Neural crest cell (in vitro differentiated cells): ENCODE data around the gene MAGI2. TPM values are rescaled to one million over a fixed set of nuclear protein-coding genes. Genes with fewer than 3 reads are reported as not detected.

Experiments
- DNase-seq: peaks from one replicate; pipeline ENCODE4 v3.0.0; 2021; ENCODE audit warnings: low read depth, mixed read lengths, low spot score
- H3K27ac Mint-ChIP-seq: one replicate; pipeline ENCODE4 v1.8.0; 2021; ENCODE audit warnings: mild to moderate bottlenecking, mixed read lengths; ENCODE audit not compliant: unreplicated experiment
- H3K27me3 Mint-ChIP-seq: 2 replicates; pipeline ENCODE4 v1.8.0; 2021; ENCODE audit warnings: low read depth, mild to moderate bottlenecking, mixed read lengths
- H3K36me3 Mint-ChIP-seq: 2 replicates; pipeline ENCODE4 v1.8.0; 2021; ENCODE audit warnings: low read depth, mild to moderate bottlenecking, mixed read lengths
- H3K4me1 Mint-ChIP-seq: 2 replicates; pipeline ENCODE4 v1.8.0; 2021; ENCODE audit warnings: mixed read lengths
- H3K4me3 Mint-ChIP-seq: one replicate; pipeline ENCODE4 v1.8.0; 2021; ENCODE audit warnings: mild to moderate bottlenecking, mixed read lengths
- H3K9me3 Mint-ChIP-seq: 2 replicates; pipeline ENCODE4 v1.8.0; 2021; ENCODE audit warnings: mixed read lengths
- total RNA-seq: library from RNA; stranded (reverse); gene quantifications from 2 replicates; pipeline ENCODE4 v1.2.1, GENCODE V29; 2021
- TF ChIP-seq, protein P1 (sequence below): fragments of 200-600 bp; sonication (generic); conservative IDR thresholded peaks from 2 replicates; pipeline ENCODE4 v1.5.0; 2021; ENCODE audit warnings: antibody characterized with exemption, mild to moderate bottlenecking

MAGI2 gene
- total RNA-seq, 1 donor from 2014 or later: 10.0 TPM

DNA sequence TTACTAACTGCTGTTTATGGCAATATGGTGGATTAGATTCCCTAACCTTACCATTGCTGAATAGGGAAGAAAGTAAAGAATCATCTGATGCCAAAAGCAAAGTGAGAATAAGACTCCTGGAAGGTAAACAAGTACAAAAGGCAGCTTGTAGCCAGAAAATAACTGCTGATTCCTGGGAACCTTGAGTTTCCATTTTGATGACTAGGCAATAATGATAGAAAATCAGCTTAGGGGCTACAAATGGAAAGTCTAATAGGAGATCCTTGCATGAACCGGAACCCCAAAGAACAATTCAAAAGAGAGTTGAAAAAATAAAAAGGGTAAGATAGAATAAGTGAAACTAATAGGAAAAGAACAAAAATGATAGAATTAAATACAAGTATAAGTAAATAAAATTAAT is 1338.5 kb downstream of the MAGI2 start:
- H3K27ac Mint-ChIP-seq: no peak overlapping the region
- H3K9me3 Mint-ChIP-seq: peaks cover 2% of the 10 kb centered on the region
- TF ChIP-seq, protein P1, sequence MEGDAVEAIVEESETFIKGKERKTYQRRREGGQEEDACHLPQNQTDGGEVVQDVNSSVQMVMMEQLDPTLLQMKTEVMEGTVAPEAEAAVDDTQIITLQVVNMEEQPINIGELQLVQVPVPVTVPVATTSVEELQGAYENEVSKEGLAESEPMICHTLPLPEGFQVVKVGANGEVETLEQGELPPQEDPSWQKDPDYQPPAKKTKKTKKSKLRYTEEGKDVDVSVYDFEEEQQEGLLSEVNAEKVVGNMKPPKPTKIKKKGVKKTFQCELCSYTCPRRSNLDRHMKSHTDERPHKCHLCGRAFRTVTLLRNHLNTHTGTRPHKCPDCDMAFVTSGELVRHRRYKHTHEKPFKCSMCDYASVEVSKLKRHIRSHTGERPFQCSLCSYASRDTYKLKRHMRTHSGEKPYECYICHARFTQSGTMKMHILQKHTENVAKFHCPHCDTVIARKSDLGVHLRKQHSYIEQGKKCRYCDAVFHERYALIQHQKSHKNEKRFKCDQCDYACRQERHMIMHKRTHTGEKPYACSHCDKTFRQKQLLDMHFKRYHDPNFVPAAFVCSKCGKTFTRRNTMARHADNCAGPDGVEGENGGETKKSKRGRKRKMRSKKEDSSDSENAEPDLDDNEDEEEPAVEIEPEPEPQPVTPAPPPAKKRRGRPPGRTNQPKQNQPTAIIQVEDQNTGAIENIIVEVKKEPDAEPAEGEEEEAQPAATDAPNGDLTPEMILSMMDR: no peak
- no peak for DNase-seq
- peaks cover 2% of the 10 kb centered on the region for H3K27me3 Mint-ChIP-seq
- H3K36me3 Mint-ChIP-seq: no peaks in the 10 kb centered on the region
- no peak overlapping the region for H3K4me3 Mint-ChIP-seq
- H3K4me1 Mint-ChIP-seq: peaks cover 15% of the 10 kb centered on the region

DNA sequence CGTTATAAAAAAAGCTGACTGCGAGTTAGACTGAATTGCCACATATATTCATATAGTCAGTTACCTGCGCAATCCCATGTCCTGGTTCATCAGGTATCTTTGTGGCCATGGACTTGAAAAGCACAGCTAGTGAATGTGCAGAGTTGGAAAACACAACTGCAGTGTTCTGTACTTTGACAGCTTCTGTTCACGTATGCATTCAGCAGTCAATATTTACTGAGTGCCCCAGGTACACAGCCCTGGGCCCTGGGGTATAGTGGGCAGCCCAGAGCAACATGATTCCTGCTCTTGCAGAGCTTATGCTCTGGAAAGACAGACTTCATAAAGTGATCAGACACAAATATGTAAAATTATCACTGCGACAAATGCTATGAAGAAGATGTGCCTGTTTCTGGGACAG is 1341.0 kb downstream of the MAGI2 start:
- Mint-ChIP-seq H3K36me3 (no peaks in the 10 kb centered on the region), H3K9me3 (peaks cover 5% of the 10 kb centered on the region), H3K4me3 (no peak overlapping the region), H3K27me3 (peaks cover 2% of the 10 kb centered on the region), H3K27ac (no peak overlapping the region), H3K4me1 (peaks cover 15% of the 10 kb centered on the region)
- DNase-seq: no peak
- TF ChIP-seq, protein P1: no peak

DNA sequence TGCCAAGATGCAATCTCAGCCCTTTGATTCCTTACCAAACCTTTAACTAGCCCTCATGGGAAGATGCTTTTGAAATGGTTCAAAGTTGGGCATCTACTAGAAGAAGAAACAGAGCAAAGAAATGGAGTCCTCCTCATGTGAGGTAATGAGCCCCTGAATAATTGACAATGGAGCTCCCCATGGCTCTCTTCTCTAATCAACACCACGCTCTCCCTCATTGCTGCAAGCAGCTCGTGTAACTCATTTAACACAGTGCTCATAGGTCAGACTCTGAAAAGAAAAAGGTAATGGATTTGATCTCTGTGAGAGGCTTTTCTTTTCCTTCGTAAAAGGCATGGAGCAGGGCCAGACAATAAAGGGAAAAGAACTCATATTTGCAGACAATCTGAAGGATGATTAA is 1342.1 kb downstream of the MAGI2 start:
- Mint-ChIP-seq H3K27me3 (peaks cover 2% of the 10 kb centered on the region), H3K9me3 (peaks cover 5% of the 10 kb centered on the region), H3K27ac (no peak overlapping the region), H3K36me3 (peaks cover 5% of the 10 kb centered on the region), H3K4me1 (peaks cover 15% of the 10 kb centered on the region), H3K4me3 (no peak overlapping the region)
- TF ChIP-seq, protein P1: no peak
- no peak for DNase-seq

DNA sequence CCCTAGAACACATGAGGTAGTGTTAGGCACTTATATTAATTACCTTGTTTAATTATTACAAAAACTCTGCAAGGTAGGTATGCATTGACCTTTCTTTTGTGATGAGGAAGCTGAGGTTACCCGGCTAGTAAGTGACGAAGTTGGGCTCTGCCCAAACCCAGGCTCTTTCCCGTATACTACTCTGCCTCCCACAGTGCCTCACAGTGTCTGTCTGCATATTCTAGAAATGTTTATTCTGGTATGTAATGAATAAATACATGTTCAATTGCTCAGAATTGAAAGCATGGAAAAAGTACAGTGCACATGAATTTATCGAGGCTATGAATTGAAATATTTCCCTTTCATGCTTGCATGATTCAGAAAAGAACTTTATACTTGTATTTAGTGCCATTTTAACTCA is 1350.0 kb downstream of the MAGI2 start:
- no peaks in the 10 kb centered on the region for H3K4me1 Mint-ChIP-seq
- no peak overlapping the region for H3K27ac Mint-ChIP-seq
- H3K36me3 Mint-ChIP-seq: peaks cover 5% of the 10 kb centered on the region
- H3K4me3 Mint-ChIP-seq: no peak overlapping the region
- H3K9me3 Mint-ChIP-seq: peaks cover 6% of the 10 kb centered on the region
- no peaks in the 10 kb centered on the region for H3K27me3 Mint-ChIP-seq
- no peak for DNase-seq
- TF ChIP-seq, protein P1: no peak

DNA sequence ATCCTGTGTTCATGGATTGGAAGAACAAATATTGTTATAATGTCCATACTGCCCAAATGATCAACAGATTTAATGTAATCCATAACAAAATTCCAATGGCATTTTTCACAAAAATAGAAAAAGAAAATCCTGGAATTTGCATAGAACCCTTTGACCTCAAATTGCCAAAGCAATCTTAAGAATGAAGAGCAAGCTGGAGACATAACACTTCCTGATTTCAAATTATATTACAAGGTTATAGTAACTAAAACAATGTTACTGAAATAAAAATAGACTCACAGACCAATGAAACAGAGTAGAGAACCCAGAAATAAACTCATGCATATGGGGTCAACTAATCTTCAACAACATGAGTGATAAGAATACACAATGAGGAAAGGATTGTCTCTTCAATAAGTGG is 1352.4 kb downstream of the MAGI2 start:
- DNase-seq: no peak

More for the DNA sequence above, 1352.4 kb downstream of the MAGI2 start:
- H3K36me3 Mint-ChIP-seq: no peaks in the 10 kb centered on the region
- TF ChIP-seq, protein P1: no peak
- H3K27ac Mint-ChIP-seq: no peak overlapping the region
- no peaks in the 10 kb centered on the region for H3K4me1 Mint-ChIP-seq
- H3K27me3 Mint-ChIP-seq: no peaks in the 10 kb centered on the region
- H3K4me3 Mint-ChIP-seq: no peak overlapping the region
- H3K9me3 Mint-ChIP-seq: peaks cover 5% of the 10 kb centered on the region
